HK-2 (cell line): ENCODE data around the gene MCUR1.
"Not testable (repeated sequence)": the region's sequence is repeated elsewhere in the genome, so short reads cannot be mapped to it uniquely, and the experiment has no call there.

Experiments
- DNase-seq: peaks from one replicate; pipeline ENCODE4 v3.0.0-alpha.2; 2018; ENCODE audit not compliant: unreplicated experiment

The MCUR1 gene

GRCh38 chr6:13776602-13777001 is 37.8 kb downstream of the MCUR1 start:
- no peak for DNase-seq

- not testable (repeated sequence) for DNase-seq
These were observed 38.9 kb downstream of the MCUR1 start for GRCh38 chr6:13775466-13775865.

- DNase-seq = not testable (repeated sequence)
These were observed 41.9 kb downstream of the MCUR1 start for GRCh38 chr6:13772358-13773030.

- no peak for DNase-seq
These were observed 44.7 kb downstream of the MCUR1 start for GRCh38 chr6:13769655-13770053.

- no peak for DNase-seq
These were observed 45.2 kb downstream of the MCUR1 start for GRCh38 chr6:13769034-13769654.

GRCh38 chr6:13767121-13767808 is 47.1 kb downstream of the MCUR1 start:
- peak; percentile 8 for DNase-seq

- no peak for DNase-seq
These were observed 48.1 kb downstream of the MCUR1 start for GRCh38 chr6:13766201-13766634.

- DNase-seq = no peak
These were observed 48.8 kb downstream of the MCUR1 start for GRCh38 chr6:13765570-13765969.

GRCh38 chr6:13764996-13765395 is 49.4 kb downstream of the MCUR1 start:
- DNase-seq = no peak

- DNase-seq = no peak
These were observed 50.5 kb downstream of the MCUR1 start for GRCh38 chr6:13763740-13764381.

- no peak for DNase-seq
These were observed 51.5 kb downstream of the MCUR1 start for GRCh38 chr6:13762611-13763441.

GRCh38 chr6:13761361-13762036 is 52.9 kb downstream of the MCUR1 start:
- DNase-seq = no peak

- DNase-seq = no peak
These were observed 53.8 kb downstream of the MCUR1 start for GRCh38 chr6:13760307-13761304.

GRCh38 chr6:13759025-13759424 is 55.3 kb downstream of the MCUR1 start:
- DNase-seq = no peak

GRCh38 chr6:13754644-13755043 is 59.7 kb downstream of the MCUR1 start:
- no peak for DNase-seq

GRCh38 chr6:13743736-13744127 is 70.6 kb downstream of the MCUR1 start:
- no peak for DNase-seq

GRCh38 chr6:13742961-13743735 is 71.2 kb downstream of the MCUR1 start:
- DNase-seq = no peak

- DNase-seq = no peak
These were observed 73.0 kb downstream of the MCUR1 start for GRCh38 chr6:13741365-13741764.
